WTC11 (cell line): ENCODE measurements around the gene FHOD3. TPM values are rescaled to one million over a fixed set of nuclear protein-coding genes. Genes with fewer than 3 reads are reported as not detected.

Experiments used
- ATAC-seq: fragments of 200-7000 bp; cut with Tn5 transposase; 2 replicates; pipeline ENCODE4 v1.10.0; 2021; ENCODE audit warnings: mild to moderate bottlenecking, moderate library complexity
- CTCF ChIA-PET: fragments of 300-600 bp; sonication (Branson Sonifier 250); formaldehyde crosslinking; loops from one replicate; lab custom pipeline; 2021; ENCODE audit warnings: antibody characterized with exemption; lab: Charles Lee
- POLR2A ChIA-PET: fragments of 350-600 bp; sonication (Branson Sonifier 250); formaldehyde crosslinking; loops from one replicate; lab custom pipeline; 2021; ENCODE audit warnings: antibody characterized with exemption; lab: Charles Lee
- DNase-seq: peaks from one replicate; pipeline ENCODE4 v3.0.0; 2021; ENCODE audit warnings: low spot score
- H3K27ac Mint-ChIP-seq: 2 replicates; pipeline ENCODE4 v1.8.0; 2021; ENCODE audit warnings: mixed read lengths
- H3K27me3 Mint-ChIP-seq: 2 replicates; pipeline ENCODE4 v1.8.0; 2021; ENCODE audit warnings: low read depth, mild to moderate bottlenecking, moderate library complexity, mixed read lengths
- H3K36me3 Mint-ChIP-seq: 2 replicates; pipeline ENCODE4 v1.8.0; 2021; ENCODE audit warnings: mixed read lengths
- H3K4me1 Mint-ChIP-seq: 2 replicates; pipeline ENCODE4 v1.8.0; 2022; ENCODE audit warnings: mixed read lengths
- H3K4me3 Mint-ChIP-seq: 2 replicates; pipeline ENCODE4 v1.8.0; 2021; ENCODE audit warnings: mild to moderate bottlenecking, moderate library complexity, mixed read lengths
- H3K9me3 Mint-ChIP-seq: 2 replicates; pipeline ENCODE4 v1.8.0; 2021; ENCODE audit warnings: mixed read lengths
- ATF3 ChIP-seq: sonication (generic); formaldehyde crosslinking; conservative IDR thresholded peaks from 2 replicates; pipeline ENCODE4 v1.8.1; 2022; ENCODE audit warnings: mild to moderate bottlenecking, missing genetic modification reagents
- ESRRA ChIP-seq: sonication (generic); formaldehyde crosslinking; IDR thresholded peaks from 2 replicates; pipeline ENCODE4 v1.8.1; 2022; ENCODE audit warnings: mild to moderate bottlenecking, missing genetic modification reagents, borderline replicate concordance
- ETV6 ChIP-seq: sonication (generic); formaldehyde crosslinking; IDR thresholded peaks from 2 replicates; pipeline ENCODE4 v1.8.1; 2022; ENCODE audit warnings: mild to moderate bottlenecking, missing genetic modification reagents
- GTF2I ChIP-seq: fragments of 250-450 bp; sonication (Bioruptor Pico); conservative IDR thresholded peaks from 2 replicates; pipeline ENCODE4 v1.4.0; 2021; ENCODE audit warnings: mild to moderate bottlenecking
- JAZF1 ChIP-seq: fragments of 250-450 bp; sonication (Bioruptor Pico); IDR thresholded peaks from 2 replicates; pipeline ENCODE4 v1.9.0; 2021; ENCODE audit warnings: moderate library complexity, mild to moderate bottlenecking, inconsistent platforms
- KAT7 ChIP-seq: sonication (generic); formaldehyde crosslinking; IDR thresholded peaks from 2 replicates; pipeline ENCODE4 v1.8.1; 2023; ENCODE audit warnings: missing genetic modification reagents, mild to moderate bottlenecking, borderline replicate concordance
- MLX ChIP-seq: sonication (generic); formaldehyde crosslinking; IDR thresholded peaks from 2 replicates; pipeline ENCODE4 v1.8.1; 2023; ENCODE audit warnings: mild to moderate bottlenecking, missing genetic modification reagents, moderate library complexity
- NR3C1 ChIP-seq: sonication (generic); formaldehyde crosslinking; conservative IDR thresholded peaks from 2 replicates; pipeline ENCODE4 v1.8.1; 2023; ENCODE audit warnings: low read depth, mild to moderate bottlenecking, missing genetic modification reagents
- PRRX2 ChIP-seq: fragments of 250-450 bp; sonication (Bioruptor Pico); IDR thresholded peaks from 2 replicates; pipeline ENCODE4 v1.8.0; 2021; ENCODE audit warnings: mild to moderate bottlenecking
- RELA ChIP-seq: sonication (generic); formaldehyde crosslinking; IDR thresholded peaks from 2 replicates; pipeline ENCODE4 v1.8.1; 2022; ENCODE audit warnings: missing genetic modification reagents, mild to moderate bottlenecking, borderline replicate concordance
- TEAD4 ChIP-seq: sonication (generic); formaldehyde crosslinking; IDR thresholded peaks from 2 replicates; pipeline ENCODE4 v1.8.0; 2022; ENCODE audit warnings: mild to moderate bottlenecking, missing genetic modification reagents
- ZNF232 ChIP-seq: sonication (generic); formaldehyde crosslinking; IDR thresholded peaks from 2 replicates; pipeline ENCODE4 v1.8.0; 2022; ENCODE audit warnings: mild to moderate bottlenecking, missing genetic modification reagents
- total RNA-seq: library from RNA; stranded (reverse); gene quantifications from 3 replicates; pipeline ENCODE4 v1.2.3, GENCODE V29; 2021
- TF ChIP-seq, protein P1 (sequence below): fragments of 250-450 bp; sonication (Bioruptor Pico); IDR thresholded peaks from 2 replicates; pipeline ENCODE4 v1.9.0; 2021; ENCODE audit warnings: mild to moderate bottlenecking, borderline replicate concordance
- TF ChIP-seq, protein P2 (sequence below): sonication (generic); formaldehyde crosslinking; IDR thresholded peaks from 2 replicates; pipeline ENCODE4 v1.8.1; 2023; ENCODE audit warnings: mild to moderate bottlenecking, moderate library complexity, missing genetic modification reagents
- TF ChIP-seq, protein P3 (sequence below): sonication (generic); formaldehyde crosslinking; IDR thresholded peaks from 2 replicates; pipeline ENCODE4 v1.8.0; 2022; ENCODE audit warnings: missing genetic modification reagents
- TF ChIP-seq, protein P4 (sequence below): sonication (generic); formaldehyde crosslinking; IDR thresholded peaks from 2 replicates; pipeline ENCODE4 v1.8.0; 2022; ENCODE audit warnings: mild to moderate bottlenecking, missing genetic modification reagents
- TF ChIP-seq, protein P5 (sequence below): sonication (generic); formaldehyde crosslinking; IDR thresholded peaks from 2 replicates; pipeline ENCODE4 v1.8.1; 2023; ENCODE audit warnings: mild to moderate bottlenecking, missing genetic modification reagents
- TF ChIP-seq, protein P6 (sequence below): sonication (generic); formaldehyde crosslinking; IDR thresholded peaks from 2 replicates; pipeline ENCODE4 v1.8.1; 2023; ENCODE audit warnings: mild to moderate bottlenecking, missing genetic modification reagents, borderline replicate concordance
- TF ChIP-seq, protein P7 (sequence below): fragments of 250-450 bp; sonication (Bioruptor Pico); IDR thresholded peaks from 2 replicates; pipeline ENCODE4 v1.9.0; 2021; ENCODE audit warnings: moderate library complexity, mild to moderate bottlenecking, inconsistent platforms, borderline replicate concordance

FHOD3 gene
- total RNA-seq, 1 experiment from 2014 or later: 3.8 TPM

- TF ChIP-seq, protein P1, sequence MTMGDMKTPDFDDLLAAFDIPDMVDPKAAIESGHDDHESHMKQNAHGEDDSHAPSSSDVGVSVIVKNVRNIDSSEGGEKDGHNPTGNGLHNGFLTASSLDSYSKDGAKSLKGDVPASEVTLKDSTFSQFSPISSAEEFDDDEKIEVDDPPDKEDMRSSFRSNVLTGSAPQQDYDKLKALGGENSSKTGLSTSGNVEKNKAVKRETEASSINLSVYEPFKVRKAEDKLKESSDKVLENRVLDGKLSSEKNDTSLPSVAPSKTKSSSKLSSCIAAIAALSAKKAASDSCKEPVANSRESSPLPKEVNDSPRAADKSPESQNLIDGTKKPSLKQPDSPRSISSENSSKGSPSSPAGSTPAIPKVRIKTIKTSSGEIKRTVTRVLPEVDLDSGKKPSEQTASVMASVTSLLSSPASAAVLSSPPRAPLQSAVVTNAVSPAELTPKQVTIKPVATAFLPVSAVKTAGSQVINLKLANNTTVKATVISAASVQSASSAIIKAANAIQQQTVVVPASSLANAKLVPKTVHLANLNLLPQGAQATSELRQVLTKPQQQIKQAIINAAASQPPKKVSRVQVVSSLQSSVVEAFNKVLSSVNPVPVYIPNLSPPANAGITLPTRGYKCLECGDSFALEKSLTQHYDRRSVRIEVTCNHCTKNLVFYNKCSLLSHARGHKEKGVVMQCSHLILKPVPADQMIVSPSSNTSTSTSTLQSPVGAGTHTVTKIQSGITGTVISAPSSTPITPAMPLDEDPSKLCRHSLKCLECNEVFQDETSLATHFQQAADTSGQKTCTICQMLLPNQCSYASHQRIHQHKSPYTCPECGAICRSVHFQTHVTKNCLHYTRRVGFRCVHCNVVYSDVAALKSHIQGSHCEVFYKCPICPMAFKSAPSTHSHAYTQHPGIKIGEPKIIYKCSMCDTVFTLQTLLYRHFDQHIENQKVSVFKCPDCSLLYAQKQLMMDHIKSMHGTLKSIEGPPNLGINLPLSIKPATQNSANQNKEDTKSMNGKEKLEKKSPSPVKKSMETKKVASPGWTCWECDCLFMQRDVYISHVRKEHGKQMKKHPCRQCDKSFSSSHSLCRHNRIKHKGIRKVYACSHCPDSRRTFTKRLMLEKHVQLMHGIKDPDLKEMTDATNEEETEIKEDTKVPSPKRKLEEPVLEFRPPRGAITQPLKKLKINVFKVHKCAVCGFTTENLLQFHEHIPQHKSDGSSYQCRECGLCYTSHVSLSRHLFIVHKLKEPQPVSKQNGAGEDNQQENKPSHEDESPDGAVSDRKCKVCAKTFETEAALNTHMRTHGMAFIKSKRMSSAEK (CRISPR knock-in tag): no peak
- TF ChIP-seq, protein P2, sequence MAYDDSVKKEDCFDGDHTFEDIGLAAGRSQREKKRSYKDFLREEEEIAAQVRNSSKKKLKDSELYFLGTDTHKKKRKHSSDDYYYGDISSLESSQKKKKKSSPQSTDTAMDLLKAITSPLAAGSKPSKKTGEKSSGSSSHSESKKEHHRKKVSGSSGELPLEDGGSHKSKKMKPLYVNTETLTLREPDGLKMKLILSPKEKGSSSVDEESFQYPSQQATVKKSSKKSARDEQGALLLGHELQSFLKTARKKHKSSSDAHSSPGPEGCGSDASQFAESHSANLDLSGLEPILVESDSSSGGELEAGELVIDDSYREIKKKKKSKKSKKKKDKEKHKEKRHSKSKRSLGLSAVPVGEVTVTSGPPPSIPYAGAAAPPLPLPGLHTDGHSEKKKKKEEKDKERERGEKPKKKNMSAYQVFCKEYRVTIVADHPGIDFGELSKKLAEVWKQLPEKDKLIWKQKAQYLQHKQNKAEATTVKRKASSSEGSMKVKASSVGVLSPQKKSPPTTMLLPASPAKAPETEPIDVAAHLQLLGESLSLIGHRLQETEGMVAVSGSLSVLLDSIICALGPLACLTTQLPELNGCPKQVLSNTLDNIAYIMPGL: no peak
- TF ChIP-seq GTF2I (CRISPR knock-in tag): no peak
- no peak for TF ChIP-seq ETV6 (CRISPR knock-in tag)
- TF ChIP-seq, protein P3, sequence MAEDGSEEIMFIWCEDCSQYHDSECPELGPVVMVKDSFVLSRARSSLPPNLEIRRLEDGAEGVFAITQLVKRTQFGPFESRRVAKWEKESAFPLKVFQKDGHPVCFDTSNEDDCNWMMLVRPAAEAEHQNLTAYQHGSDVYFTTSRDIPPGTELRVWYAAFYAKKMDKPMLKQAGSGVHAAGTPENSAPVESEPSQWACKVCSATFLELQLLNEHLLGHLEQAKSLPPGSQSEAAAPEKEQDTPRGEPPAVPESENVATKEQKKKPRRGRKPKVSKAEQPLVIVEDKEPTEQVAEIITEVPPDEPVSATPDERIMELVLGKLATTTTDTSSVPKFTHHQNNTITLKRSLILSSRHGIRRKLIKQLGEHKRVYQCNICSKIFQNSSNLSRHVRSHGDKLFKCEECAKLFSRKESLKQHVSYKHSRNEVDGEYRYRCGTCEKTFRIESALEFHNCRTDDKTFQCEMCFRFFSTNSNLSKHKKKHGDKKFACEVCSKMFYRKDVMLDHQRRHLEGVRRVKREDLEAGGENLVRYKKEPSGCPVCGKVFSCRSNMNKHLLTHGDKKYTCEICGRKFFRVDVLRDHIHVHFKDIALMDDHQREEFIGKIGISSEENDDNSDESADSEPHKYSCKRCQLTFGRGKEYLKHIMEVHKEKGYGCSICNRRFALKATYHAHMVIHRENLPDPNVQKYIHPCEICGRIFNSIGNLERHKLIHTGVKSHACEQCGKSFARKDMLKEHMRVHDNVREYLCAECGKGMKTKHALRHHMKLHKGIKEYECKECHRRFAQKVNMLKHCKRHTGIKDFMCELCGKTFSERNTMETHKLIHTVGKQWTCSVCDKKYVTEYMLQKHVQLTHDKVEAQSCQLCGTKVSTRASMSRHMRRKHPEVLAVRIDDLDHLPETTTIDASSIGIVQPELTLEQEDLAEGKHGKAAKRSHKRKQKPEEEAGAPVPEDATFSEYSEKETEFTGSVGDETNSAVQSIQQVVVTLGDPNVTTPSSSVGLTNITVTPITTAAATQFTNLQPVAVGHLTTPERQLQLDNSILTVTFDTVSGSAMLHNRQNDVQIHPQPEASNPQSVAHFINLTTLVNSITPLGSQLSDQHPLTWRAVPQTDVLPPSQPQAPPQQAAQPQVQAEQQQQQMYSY: no peak
These were observed 196.6 kb downstream of the FHOD3 start (continued) for GRCh38 chr18:36494160-36494437.

GRCh38 chr18:36496022-36496421, 198.5 kb downstream of the FHOD3 start:
- Mint-ChIP-seq H3K9me3 (no peaks in the 10 kb centered on the region), H3K27ac (no peak overlapping the region), H3K4me3 (no peak overlapping the region), H3K36me3 (no peaks in the 10 kb centered on the region), H3K27me3 (no peaks in the 10 kb centered on the region), H3K4me1 (peaks cover 26% of the 10 kb centered on the region)
- DNase-seq (no peak), ATAC-seq (no peak)
- ChIA-PET CTCF (no interaction called here), POLR2A (no interaction called here)
- TF ChIP-seq, protein P4, sequence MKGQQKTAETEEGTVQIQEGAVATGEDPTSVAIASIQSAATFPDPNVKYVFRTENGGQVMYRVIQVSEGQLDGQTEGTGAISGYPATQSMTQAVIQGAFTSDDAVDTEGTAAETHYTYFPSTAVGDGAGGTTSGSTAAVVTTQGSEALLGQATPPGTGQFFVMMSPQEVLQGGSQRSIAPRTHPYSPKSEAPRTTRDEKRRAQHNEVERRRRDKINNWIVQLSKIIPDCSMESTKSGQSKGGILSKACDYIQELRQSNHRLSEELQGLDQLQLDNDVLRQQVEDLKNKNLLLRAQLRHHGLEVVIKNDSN: no peak
- TF ChIP-seq KAT7 (CRISPR knock-in tag) (no peak), RELA (CRISPR knock-in tag) (no peak), MLX (no peak), ATF3 (CRISPR knock-in tag) (no peak), TEAD4 (CRISPR knock-in tag) (no peak), ESRRA (no peak), PRRX2 (no peak), JAZF1 (CRISPR knock-in tag) (no peak), NR3C1 (no peak), ZNF232 (CRISPR knock-in tag) (no peak)
- TF ChIP-seq, protein P5, sequence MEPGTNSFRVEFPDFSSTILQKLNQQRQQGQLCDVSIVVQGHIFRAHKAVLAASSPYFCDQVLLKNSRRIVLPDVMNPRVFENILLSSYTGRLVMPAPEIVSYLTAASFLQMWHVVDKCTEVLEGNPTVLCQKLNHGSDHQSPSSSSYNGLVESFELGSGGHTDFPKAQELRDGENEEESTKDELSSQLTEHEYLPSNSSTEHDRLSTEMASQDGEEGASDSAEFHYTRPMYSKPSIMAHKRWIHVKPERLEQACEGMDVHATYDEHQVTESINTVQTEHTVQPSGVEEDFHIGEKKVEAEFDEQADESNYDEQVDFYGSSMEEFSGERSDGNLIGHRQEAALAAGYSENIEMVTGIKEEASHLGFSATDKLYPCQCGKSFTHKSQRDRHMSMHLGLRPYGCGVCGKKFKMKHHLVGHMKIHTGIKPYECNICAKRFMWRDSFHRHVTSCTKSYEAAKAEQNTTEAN: no peak
- TF ChIP-seq, protein P6, sequence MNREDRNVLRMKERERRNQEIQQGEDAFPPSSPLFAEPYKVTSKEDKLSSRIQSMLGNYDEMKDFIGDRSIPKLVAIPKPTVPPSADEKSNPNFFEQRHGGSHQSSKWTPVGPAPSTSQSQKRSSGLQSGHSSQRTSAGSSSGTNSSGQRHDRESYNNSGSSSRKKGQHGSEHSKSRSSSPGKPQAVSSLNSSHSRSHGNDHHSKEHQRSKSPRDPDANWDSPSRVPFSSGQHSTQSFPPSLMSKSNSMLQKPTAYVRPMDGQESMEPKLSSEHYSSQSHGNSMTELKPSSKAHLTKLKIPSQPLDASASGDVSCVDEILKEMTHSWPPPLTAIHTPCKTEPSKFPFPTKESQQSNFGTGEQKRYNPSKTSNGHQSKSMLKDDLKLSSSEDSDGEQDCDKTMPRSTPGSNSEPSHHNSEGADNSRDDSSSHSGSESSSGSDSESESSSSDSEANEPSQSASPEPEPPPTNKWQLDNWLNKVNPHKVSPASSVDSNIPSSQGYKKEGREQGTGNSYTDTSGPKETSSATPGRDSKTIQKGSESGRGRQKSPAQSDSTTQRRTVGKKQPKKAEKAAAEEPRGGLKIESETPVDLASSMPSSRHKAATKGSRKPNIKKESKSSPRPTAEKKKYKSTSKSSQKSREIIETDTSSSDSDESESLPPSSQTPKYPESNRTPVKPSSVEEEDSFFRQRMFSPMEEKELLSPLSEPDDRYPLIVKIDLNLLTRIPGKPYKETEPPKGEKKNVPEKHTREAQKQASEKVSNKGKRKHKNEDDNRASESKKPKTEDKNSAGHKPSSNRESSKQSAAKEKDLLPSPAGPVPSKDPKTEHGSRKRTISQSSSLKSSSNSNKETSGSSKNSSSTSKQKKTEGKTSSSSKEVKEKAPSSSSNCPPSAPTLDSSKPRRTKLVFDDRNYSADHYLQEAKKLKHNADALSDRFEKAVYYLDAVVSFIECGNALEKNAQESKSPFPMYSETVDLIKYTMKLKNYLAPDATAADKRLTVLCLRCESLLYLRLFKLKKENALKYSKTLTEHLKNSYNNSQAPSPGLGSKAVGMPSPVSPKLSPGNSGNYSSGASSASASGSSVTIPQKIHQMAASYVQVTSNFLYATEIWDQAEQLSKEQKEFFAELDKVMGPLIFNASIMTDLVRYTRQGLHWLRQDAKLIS (CRISPR knock-in tag): no peak
- TF ChIP-seq, protein P7, sequence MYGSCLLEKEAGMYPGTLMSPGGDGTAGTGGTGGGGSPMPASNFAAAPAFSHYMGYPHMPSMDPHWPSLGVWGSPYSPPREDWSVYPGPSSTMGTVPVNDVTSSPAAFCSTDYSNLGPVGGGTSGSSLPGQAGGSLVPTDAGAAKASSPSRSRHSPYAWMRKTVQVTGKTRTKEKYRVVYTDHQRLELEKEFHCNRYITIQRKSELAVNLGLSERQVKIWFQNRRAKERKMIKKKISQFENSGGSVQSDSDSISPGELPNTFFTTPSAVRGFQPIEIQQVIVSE: no peak
